Activated CD4-positive, alpha-beta memory T cell treated with anti-CD3 and anti-CD28 coated beads for 36 hours (primary cell): ENCODE measurements around the gene MYNN. TPM values are rescaled to one million over a fixed set of nuclear protein-coding genes. Genes with fewer than 3 reads are reported as not detected.

ENCODE experiments used
- CTCF ChIA-PET: fragments of 350-600 bp; sonication (Branson Sonifier 250); formaldehyde crosslinking; loops from one replicate; lab custom pipeline; 2021; ENCODE audit warnings: antibody characterized with exemption, inconsistent platforms; lab: Charles Lee
- POLR2A ChIA-PET: fragments of 350-600 bp; sonication (Branson Sonifier 250); formaldehyde crosslinking; loops from one replicate; lab custom pipeline; 2021; ENCODE audit warnings: antibody characterized with exemption; lab: Charles Lee
- DNase-seq: peaks from one replicate; pipeline ENCODE4 v3.0.0-alpha.2; 2020
- H3K27ac Mint-ChIP-seq: one replicate; pipeline ENCODE4 v1.8.0; 2021; ENCODE audit warnings: mixed read lengths
- H3K27me3 Mint-ChIP-seq: one replicate; pipeline ENCODE4 v1.8.0; 2021; ENCODE audit warnings: mixed read lengths
- H3K36me3 Mint-ChIP-seq: one replicate; pipeline ENCODE4 v1.8.0; 2021; ENCODE audit warnings: mixed read lengths
- H3K4me1 Mint-ChIP-seq: one replicate; pipeline ENCODE4 v1.8.0; 2021; ENCODE audit warnings: low read depth, mixed read lengths
- H3K4me3 Mint-ChIP-seq: one replicate; pipeline ENCODE4 v1.8.0; 2021; ENCODE audit warnings: mild to moderate bottlenecking, mixed read lengths
- H3K9me3 Mint-ChIP-seq: one replicate; pipeline ENCODE4 v1.8.0; 2021; ENCODE audit warnings: mixed read lengths
- intact Hi-C: fragments of 100-400 bp; cut with micrococcal nuclease; formaldehyde crosslinking; loops from one replicate; pipeline ENCODE4 v1.15.1; 2023
- total RNA-seq, 2 experiments: library from RNA; stranded (reverse); gene quantifications; one replicate each; pipeline ENCODE4 v1.2.3, GENCODE V29; 2021

The MYNN gene
- total RNA-seq, 2 experiments from 2014 or later, result 12.8 to 14.0 TPM

DNA sequence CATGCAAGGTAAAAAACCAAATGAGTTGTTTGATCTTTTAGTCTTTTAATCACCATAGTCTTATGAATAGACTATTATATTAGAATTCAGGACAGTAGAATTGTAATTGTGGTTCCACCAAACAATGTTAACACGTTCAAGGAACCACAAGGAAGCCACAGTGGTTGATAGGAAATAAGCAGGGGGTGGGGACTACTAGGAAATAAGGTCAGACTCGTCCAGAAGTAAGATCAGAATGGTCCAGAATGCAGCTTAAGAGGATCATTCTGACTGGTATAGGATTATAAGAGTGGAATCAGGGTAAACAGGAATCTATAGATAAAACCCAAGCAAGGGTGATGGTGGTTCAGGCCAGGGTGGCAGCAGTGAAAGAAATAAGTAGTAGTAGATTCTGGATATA, 7.5 kb downstream of the MYNN start:
- Mint-ChIP-seq H3K4me1 (peaks cover 36% of the 10 kb centered on the region), H3K27me3 (no peaks in the 10 kb centered on the region), H3K4me3 (no peak overlapping the region), H3K27ac (peak overlapping the region; percentile 6), H3K9me3 (no peaks in the 10 kb centered on the region), H3K36me3 (peaks cover 48% of the 10 kb centered on the region)
- CTCF ChIA-PET, result interaction anchor here (0.6 kb wide), 1 partner anchor 187 kb away, joined by 3 read pairs; no protein-coding TSS in a partner anchor
- POLR2A ChIA-PET, result no interaction called here
- intact Hi-C loops, result no loop called here
- DNase-seq, result no peak

DNA sequence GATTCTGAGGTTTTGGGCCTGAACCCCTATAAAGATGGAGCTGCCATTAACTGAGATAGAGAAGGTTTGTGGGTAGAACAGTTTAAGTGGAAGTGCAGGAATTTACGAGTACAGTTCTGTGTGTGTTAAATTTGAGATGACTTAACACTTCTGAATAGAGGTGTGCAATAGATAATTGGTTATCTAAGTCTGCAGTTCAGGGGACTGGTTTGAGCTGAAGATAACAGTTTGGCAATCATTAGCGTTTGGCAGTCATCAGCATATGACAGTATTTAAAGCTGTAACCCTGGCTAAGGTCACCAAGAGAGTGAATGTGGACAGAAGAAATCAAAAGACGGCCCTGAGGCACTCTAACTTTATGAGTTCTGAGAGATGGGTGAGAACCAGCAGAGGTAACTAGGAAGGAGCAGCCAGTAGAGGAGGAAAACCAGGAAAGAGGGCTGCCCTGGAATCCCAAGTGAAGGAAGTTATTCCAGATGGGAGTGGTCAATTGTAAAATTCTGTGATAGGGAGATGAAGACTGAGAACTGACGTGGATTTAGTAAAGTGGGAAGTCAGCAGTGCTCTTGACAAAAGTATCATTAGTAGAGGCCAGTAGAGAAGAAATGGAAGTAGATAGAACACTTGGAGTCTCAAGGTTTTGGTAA, 8.1 kb downstream of the MYNN start:
- Mint-ChIP-seq H3K27ac (peak overlapping the region; percentile 6), H3K9me3 (no peaks in the 10 kb centered on the region), H3K4me3 (no peak overlapping the region), H3K4me1 (peaks cover 30% of the 10 kb centered on the region), H3K36me3 (peaks cover 49% of the 10 kb centered on the region), H3K27me3 (no peaks in the 10 kb centered on the region)
- intact Hi-C loops, result no loop called here
- POLR2A ChIA-PET, result no interaction called here
- DNase-seq, result no peak
- CTCF ChIA-PET, result no interaction called here

DNA sequence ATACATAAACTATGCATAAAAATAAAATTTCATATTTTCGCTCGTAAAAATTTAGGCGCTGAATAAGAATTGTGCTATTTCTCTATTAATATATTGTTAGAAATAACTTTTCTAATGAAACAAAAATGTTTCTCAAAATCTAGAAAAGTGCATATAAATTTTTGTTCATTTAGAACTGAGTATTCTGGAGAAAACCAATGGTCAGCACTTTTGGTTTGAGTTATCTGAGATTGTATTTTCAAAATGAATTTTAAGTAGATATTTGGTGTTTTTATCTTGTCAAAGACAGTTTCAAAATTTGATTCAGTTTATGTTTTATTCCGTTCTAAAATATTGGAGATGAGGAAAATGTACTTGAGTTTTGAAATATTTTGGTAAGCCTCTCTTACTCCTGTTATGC, 13.9 kb downstream of the MYNN start:
- H3K4me3 Mint-ChIP-seq, result no peak overlapping the region
- H3K4me1 Mint-ChIP-seq, result peaks cover 2% of the 10 kb centered on the region
- CTCF ChIA-PET, result no interaction called here
- peaks cover 25% of the 10 kb centered on the region for H3K36me3 Mint-ChIP-seq
- intact Hi-C loops, result no loop called here
- H3K9me3 Mint-ChIP-seq, result no peaks in the 10 kb centered on the region
- H3K27me3 Mint-ChIP-seq, result no peaks in the 10 kb centered on the region
- POLR2A ChIA-PET, result no interaction called here
- no peak for DNase-seq
- H3K27ac Mint-ChIP-seq, result no peak overlapping the region

DNA sequence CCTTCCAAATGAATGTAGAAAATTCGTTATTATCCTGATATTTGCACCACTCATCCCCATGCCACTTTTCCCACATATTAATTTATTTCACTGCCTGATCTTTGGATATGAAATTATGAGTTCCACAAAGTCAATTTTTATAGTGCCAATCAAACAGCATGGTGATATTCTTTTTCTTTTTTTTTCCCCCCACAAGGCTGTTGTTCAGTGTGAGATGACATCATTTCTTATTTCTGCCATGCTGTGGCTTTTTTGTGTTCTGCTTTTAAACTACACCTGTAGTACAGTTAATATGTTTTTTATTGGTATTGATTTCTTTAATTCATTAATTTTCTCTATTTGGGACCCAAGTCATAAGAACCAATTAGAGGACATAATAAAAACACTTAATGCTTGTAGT, 14.6 kb downstream of the MYNN start:
- no peak overlapping the region for H3K4me3 Mint-ChIP-seq
- H3K36me3 Mint-ChIP-seq, result peaks cover 21% of the 10 kb centered on the region
- POLR2A ChIA-PET, result no interaction called here
- intact Hi-C loops, result no loop called here
- H3K27ac Mint-ChIP-seq, result no peak overlapping the region
- no peaks in the 10 kb centered on the region for H3K9me3 Mint-ChIP-seq
- H3K4me1 Mint-ChIP-seq, result peaks cover 2% of the 10 kb centered on the region
- H3K27me3 Mint-ChIP-seq, result no peaks in the 10 kb centered on the region
- DNase-seq, result no peak
- CTCF ChIA-PET, result no interaction called here

DNA sequence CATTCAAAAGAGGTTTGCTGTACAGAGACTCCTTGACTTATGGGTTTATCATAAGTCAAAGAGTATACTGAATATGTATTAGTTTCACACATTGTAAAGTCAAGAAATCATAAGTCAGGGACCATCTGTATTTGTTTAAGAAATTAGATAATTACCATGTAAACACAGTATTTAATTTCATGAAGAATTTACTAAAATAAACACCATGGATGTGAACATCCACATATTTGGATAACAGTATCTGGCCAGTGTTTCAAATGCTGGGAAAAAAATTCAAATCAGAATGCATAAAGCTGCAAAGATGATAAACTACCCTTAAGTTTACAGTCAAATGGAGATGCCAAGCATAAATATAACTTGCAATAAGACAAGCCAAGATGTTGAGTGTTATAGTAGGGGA, 17.0 kb downstream of the MYNN start:
- intact Hi-C loops, result no loop called here
- Mint-ChIP-seq H3K36me3 (peaks cover 19% of the 10 kb centered on the region), H3K4me3 (no peak overlapping the region), H3K27ac (no peak overlapping the region), H3K9me3 (no peaks in the 10 kb centered on the region), H3K27me3 (no peaks in the 10 kb centered on the region), H3K4me1 (peaks cover 2% of the 10 kb centered on the region)
- ChIA-PET CTCF (no interaction called here), POLR2A (no interaction called here)
- DNase-seq, result no peak

DNA sequence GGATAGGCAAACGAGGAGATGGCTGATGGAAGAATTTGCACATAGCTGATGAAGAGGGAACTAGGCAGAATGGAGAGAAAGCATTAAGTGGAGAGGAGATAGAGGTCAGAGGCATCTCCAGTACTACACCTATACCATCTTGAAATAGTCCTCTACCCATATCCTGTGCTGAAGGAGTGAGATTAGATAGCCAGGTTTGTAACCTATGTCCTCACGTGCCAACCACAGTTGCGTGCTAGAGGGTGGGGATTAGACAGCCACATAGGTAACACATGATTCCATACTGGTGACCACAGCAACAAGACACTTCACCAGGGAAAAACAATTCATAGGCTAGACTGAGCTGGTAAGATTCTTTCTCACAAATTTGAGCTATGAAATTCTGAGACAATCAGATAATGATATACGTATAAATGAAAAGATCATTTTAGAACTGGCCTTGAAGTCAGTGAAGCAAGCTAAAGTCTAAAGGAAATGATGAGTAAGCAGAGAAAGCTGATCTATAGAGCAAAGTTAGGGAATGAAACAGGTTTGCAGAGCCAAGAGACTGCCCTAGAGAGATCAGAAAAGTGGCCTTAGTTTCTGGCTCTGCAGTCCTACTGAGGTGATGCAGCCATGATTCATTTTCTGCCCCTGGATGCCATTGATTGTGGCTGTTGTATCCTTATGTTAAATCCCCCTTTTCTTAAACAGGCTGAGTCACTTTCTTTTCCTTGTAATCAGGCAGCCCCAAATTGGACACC, 17.7 kb downstream of the MYNN start:
- Mint-ChIP-seq H3K4me3 (no peak overlapping the region), H3K27me3 (no peaks in the 10 kb centered on the region), H3K4me1 (peaks cover 2% of the 10 kb centered on the region), H3K27ac (no peak overlapping the region), H3K9me3 (no peaks in the 10 kb centered on the region), H3K36me3 (peaks cover 16% of the 10 kb centered on the region)
- no peak for DNase-seq
- ChIA-PET POLR2A (no interaction called here), CTCF (no interaction called here)
- intact Hi-C loops, result no loop called here

DNA sequence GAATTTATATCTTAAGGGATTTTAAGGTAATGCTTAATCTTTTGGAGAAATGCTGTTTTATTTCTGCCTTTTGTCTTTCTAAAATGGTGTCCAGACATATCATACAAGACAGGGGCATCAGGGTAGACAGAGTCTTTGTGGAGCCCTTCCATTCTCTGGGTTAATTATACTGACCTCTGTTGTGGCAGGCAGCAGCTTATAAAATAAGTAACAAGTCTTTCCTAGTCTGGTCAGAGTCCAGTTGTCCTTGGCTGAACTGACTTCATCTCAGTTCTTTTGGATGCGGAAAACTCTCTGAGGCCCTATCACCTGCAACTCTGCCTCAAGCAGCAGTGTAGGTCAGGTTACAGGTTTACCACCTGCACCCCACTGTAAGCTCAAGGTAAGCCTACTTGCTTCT, 19.2 kb downstream of the MYNN start:
- H3K9me3 Mint-ChIP-seq, result no peaks in the 10 kb centered on the region
- H3K27me3 Mint-ChIP-seq, result no peaks in the 10 kb centered on the region
- CTCF ChIA-PET, result no interaction called here
- POLR2A ChIA-PET, result no interaction called here
- no peak for DNase-seq
- intact Hi-C loops, result no loop called here
- no peak overlapping the region for H3K4me3 Mint-ChIP-seq
- H3K4me1 Mint-ChIP-seq, result peaks cover 3% of the 10 kb centered on the region
- H3K36me3 Mint-ChIP-seq, result peaks cover 7% of the 10 kb centered on the region
- no peak overlapping the region for H3K27ac Mint-ChIP-seq

DNA sequence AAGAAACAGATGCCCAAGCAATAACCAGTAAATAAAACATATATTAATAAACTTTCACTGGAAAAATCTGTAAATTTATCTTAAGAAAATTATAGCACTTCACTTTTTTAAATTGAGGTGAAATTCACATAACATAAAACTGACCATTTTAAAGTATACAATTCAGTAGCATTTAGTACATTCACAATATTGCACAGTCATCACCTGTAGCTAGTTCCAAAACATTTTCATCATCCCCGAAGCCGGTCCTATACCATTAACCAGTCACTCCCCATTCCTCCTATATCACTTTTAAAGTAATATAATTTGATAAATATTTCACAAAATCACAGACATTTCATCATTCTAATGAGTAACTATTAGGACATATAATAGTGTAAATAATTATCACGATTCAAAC, 31.5 kb downstream of the MYNN start:
- Mint-ChIP-seq H3K4me1 (no peaks in the 10 kb centered on the region), H3K4me3 (no peak overlapping the region), H3K9me3 (no peaks in the 10 kb centered on the region), H3K27me3 (no peaks in the 10 kb centered on the region), H3K27ac (no peak overlapping the region), H3K36me3 (peaks cover 4% of the 10 kb centered on the region)
- intact Hi-C loops, result no loop called here
- ChIA-PET POLR2A (no interaction called here), CTCF (no interaction called here)
- no peak for DNase-seq

DNA sequence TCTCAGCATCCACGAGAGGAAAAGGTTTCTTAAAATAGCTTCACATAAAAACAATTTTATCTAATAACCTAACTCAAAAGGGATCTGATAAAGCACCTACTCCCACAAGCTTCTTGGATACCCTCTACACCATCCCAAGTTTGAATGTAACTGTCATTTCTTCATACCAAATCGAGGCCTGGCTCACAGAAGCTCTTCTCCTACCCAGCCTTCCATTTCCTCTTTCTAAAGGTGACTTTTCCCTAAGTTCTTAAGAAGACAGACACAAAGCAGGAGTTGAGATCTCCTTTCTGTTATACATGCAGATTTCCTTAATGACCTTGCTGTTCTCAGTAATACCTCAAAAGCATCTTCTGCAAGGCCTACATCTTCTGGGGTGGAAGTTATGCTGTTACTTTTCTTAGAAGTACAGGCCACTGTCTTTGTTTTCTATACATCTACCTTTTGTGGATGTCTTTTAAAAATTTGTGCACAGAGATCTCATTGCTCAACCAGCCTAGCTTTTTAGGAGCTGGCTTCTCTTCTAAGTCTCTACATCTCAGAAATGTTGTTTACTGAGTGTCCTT, 36.1 kb downstream of the MYNN start:
- DNase-seq, result no peak
- H3K27me3 Mint-ChIP-seq, result no peaks in the 10 kb centered on the region
- no peaks in the 10 kb centered on the region for H3K9me3 Mint-ChIP-seq
- POLR2A ChIA-PET, result interaction anchor here (0.6 to 1.1 kb wide), 2 partner anchors 37 to 372 kb away, joined by 3 to 4 read pairs; partner anchors contain the start of gene PHC3
- H3K4me1 Mint-ChIP-seq, result peaks cover 18% of the 10 kb centered on the region
- CTCF ChIA-PET, result interaction anchor here (0.7 kb wide), 1 partner anchor 426 kb away, joined by 3 read pairs; no protein-coding TSS in a partner anchor
- no peak overlapping the region for H3K27ac Mint-ChIP-seq
- no peaks in the 10 kb centered on the region for H3K36me3 Mint-ChIP-seq
- intact Hi-C loops, result no loop called here
- H3K4me3 Mint-ChIP-seq, result no peak overlapping the region

DNA sequence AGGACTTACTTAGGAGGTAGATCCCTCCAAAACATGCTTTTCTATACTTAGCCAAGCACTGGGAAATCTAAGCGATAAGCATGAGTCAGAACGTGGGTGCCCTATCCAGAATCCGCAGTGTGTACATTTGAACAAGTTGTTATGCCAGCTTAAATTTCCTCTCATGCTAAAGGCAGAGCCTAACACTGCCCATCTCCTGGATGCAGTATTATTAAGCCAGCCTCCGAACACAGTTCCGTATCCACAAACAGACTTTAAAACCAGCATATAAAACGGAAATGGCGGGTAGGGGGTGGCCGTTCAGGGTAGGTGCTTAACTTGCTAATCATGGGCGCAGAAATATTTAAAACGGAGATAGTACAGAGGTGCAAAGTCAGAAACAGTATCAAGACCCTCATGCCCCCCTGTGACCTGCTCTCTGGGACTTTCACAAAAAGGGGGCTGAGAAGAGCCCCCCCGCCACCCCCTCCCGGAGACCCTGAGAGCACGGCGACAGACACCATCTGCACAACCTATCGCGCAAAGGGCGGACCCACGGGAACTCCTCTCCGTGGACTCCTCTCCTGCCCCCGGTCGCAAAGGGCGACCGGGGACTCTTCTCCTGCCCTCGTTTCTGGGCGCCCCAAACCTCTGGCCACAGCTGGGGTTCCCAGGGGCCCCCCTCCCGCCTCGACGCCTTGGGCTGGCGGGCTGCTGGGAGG, 38.6 kb downstream of the MYNN start:
- H3K4me3 Mint-ChIP-seq, result peak overlapping the region; percentile 75
- POLR2A ChIA-PET, result interaction anchor here (1.7 kb wide), 1 partner anchor 38 kb away, joined by 4 read pairs; the partner anchor contains the start of gene MYNN

DNA sequence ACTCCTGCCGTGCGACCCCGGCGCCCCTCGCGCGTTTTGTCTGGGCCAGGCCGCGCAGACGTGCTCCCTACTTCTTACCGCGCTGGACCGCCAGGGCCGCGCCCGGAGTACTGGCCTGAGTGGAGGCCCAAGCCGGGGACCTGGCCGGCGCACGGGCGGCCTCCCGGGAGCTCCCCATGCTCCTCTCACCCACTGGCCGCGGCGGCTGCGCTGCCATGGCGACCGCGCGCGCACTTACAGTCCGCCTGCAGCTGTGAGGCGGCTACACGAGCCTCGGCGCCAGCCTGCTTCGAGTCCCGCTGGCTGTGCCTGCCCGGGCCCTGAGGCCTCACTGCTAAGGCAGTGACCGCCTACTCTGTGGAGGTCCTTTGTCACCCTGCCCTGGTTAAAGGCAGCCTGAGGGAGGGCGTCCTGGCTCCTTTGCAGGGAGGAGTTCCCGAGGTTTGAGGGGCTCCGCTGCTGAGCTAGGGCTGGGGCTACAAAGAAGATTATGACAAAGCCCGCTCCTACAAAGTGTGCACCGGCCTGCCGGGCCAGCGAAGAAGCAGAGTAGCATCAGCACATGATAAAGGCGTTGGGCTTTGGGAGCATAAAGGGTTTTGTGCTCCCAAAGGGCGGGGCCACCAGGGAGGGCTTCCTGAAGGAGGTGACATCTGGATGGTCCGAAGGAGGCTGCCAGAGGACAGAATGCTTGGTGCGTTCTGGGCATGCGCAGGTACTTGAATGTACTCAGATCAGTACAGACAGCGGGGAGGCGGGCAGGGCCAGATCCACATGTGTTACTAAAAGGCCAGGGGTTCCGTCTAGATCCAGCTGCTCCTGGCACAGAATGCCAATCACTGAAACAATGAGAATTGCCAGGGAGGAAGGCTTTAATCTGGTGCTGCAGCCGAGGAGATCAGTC, 39.4 kb downstream of the MYNN start, which contains the start of the genes LRRC34 and LRRIQ4:
Gene LRRC34 (minus strand): TSS at position 573 of the 904 bp plus-strand sequence. CDS start 356 bp downstream, at position 217.
Gene LRRIQ4 (plus strand): TSS at position 539 of the 904 bp plus-strand sequence. CDS start 9,052 bp downstream, outside the sequence.
- Mint-ChIP-seq H3K27ac (peak within 1 kb of the TSS; percentile 43), H3K36me3 (no peaks in the 10 kb centered on the region), H3K4me3 (peak within 1 kb of the TSS; percentile 75), H3K9me3 (peaks cover 10% of the 10 kb centered on the region), H3K4me1 (peaks cover 19% of the 10 kb centered on the region), H3K27me3 (no peaks in the 10 kb centered on the region)
- ChIA-PET CTCF (interaction anchor here (1.2 to 1.3 kb wide), 2 partner anchors 14 to 48 kb away, joined by 3 read pairs; no protein-coding TSS in a partner anchor), POLR2A (interaction anchor here (0.8 to 1.7 kb wide), 3 partner anchors 39 to 48 kb away, joined by 3 to 4 read pairs (median 4); partner anchors contain the start of gene MYNN)
- intact Hi-C loops, result loop anchor here (1.0 to 5.0 kb wide), 6 partner anchors 40 to 545 kb away; partner anchors contain the start of genes SEC62, SKIL and TERC
- peak; percentile 88 for DNase-seq

More for the DNA sequence above, 38.6 kb downstream of the MYNN start:
- no peaks in the 10 kb centered on the region for H3K36me3 Mint-ChIP-seq
- CTCF ChIA-PET, result interaction anchor here (1.2 to 1.5 kb wide), 3 partner anchors 15 to 187 kb away, joined by 3 read pairs; no protein-coding TSS in a partner anchor
- H3K9me3 Mint-ChIP-seq, result peaks cover 10% of the 10 kb centered on the region
- DNase-seq, result peak; percentile 14
- intact Hi-C loops, result loop anchor here (1.0 to 5.0 kb wide), 3 partner anchors 155 to 546 kb away; partner anchors contain the start of genes SEC62 and SKIL
- no peak overlapping the region for H3K27ac Mint-ChIP-seq
- H3K4me1 Mint-ChIP-seq, result peaks cover 19% of the 10 kb centered on the region
- H3K27me3 Mint-ChIP-seq, result no peaks in the 10 kb centered on the region
